GM12878 (cell line): Measurements from ENCODE around the gene GID4.

Source experiments
- MTA3 ChIP-seq: IDR thresholded peaks from 2 replicates; pipeline ENCODE4 v1.6.1; 2012; ENCODE audit warnings: low read length, inconsistent platforms, borderline replicate concordance
- POLR2A ChIP-seq: IDR thresholded peaks from 2 replicates; pipeline ENCODE4 v1.6.1; 2011; ENCODE audit warnings: low read depth, mild to moderate bottlenecking, low read length
- ZNF24 ChIP-seq: fragments of 450-650 bp; IDR thresholded peaks from 2 replicates; pipeline ENCODE4 v1.6.1; 2017; ENCODE audit warnings: antibody characterized with exemption, mild to moderate bottlenecking
- TF ChIP-seq, protein P1 (sequence below), 3 experiments: IDR thresholded peaks in 2 of 3; conservative IDR thresholded peaks in 1 of 3; 2 replicates each; pipeline ENCODE4 v1.5.1; 2011; ENCODE audit warnings: low read depth in 3 of 3, low read length in 3 of 3, mild to moderate bottlenecking in 3 of 3, control low read depth in 2 of 3, moderate library complexity in 2 of 3, inconsistent platforms in 1 of 3, mixed read lengths in 1 of 3; ENCODE audit not compliant: control insufficient read depth in 2 of 3, insufficient read depth in 1 of 3; ENCODE audit errors: extremely low read depth in 1 of 3

DNA sequence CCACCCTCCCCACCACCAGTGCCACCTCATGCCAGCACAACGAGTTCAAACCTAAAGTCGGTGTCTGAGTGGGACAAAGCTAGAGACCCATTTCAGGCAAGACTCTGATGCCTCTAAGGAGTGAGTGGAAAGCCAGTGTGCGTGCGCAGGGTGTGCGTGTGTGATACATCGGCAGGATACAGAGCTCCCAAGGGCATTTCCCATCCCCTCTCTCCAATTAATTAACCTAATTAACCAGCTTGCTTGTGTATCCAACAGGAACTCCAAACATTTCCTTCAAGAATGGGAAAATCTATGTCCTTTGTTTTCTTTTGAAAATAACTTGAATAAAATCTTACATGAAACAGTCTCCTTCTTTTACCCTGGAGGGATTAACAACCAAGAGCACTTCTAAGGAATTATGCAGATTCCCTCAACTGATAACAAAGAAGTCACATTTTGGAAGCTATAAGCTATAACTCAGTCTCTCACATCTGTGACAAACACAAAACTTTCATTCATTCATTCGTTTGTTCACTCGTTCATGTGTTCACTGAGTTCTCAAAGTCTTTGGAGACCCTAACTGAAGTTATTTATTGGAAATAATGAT, 10.2 kb upstream of the GID4 start:
- TF ChIP-seq, protein P1, sequence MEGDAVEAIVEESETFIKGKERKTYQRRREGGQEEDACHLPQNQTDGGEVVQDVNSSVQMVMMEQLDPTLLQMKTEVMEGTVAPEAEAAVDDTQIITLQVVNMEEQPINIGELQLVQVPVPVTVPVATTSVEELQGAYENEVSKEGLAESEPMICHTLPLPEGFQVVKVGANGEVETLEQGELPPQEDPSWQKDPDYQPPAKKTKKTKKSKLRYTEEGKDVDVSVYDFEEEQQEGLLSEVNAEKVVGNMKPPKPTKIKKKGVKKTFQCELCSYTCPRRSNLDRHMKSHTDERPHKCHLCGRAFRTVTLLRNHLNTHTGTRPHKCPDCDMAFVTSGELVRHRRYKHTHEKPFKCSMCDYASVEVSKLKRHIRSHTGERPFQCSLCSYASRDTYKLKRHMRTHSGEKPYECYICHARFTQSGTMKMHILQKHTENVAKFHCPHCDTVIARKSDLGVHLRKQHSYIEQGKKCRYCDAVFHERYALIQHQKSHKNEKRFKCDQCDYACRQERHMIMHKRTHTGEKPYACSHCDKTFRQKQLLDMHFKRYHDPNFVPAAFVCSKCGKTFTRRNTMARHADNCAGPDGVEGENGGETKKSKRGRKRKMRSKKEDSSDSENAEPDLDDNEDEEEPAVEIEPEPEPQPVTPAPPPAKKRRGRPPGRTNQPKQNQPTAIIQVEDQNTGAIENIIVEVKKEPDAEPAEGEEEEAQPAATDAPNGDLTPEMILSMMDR (IDR thresholded peaks at IDR 0.05 in 2 of 3, conservative IDR thresholded peaks at IDR 0.05 in 1 of 3; ENCODE audit: control insufficient read depth in 2 of 3, extremely low read depth in 1 of 3, insufficient read depth in 1 of 3, low read depth in 3 of 3, low read length in 3 of 3): no peak
- TF ChIP-seq ZNF24 (no peak), MTA3 (no peak), POLR2A (no peak)
